Suppressor macrophage treated with lipopolysaccharide for 1 hour (primary cell): ENCODE data around the gene ABHD17B.
A peak's percentile ranks its signal among the peaks of the same experiment; 100 is the strongest.
"Not testable (repeated sequence)": the region's sequence is repeated elsewhere in the genome, so short reads cannot be mapped to it uniquely, and the experiment has no call there.

Source experiments
- DNase-seq, 3 donors: peaks; one replicate each; pipeline ENCODE4 v3.0.0-alpha.2; 2020 to 2022

The ABHD17B gene

GRCh38 chr9:71911061-71911907 lies at the start of gene ABHD17B, which contains the start of gene C9orf85:
Gene ABHD17B (minus strand): TSS chr9:71911193. CDS start chr9:71875080, 36,113 bp downstream.
Gene C9orf85 (plus strand): TSS chr9:71911639. CDS start chr9:71911735, 96 bp downstream.
- peak; percentile 99 to 100 (median 99) for DNase-seq

- peak; percentile 10 to 36 (median 23) for DNase-seq
Observed at GRCh38 chr9:71955300-71955915, 44.4 kb upstream of the ABHD17B start.

GRCh38 chr9:71954652-71955051 lies 43.7 kb upstream of the ABHD17B start:
- DNase-seq, result not testable (repeated sequence)

- DNase-seq, result peak in 1 of 3 donors; percentile 19
Observed at GRCh38 chr9:71944754-71945375, 33.9 kb upstream of the ABHD17B start.

- no peak for DNase-seq
Observed at GRCh38 chr9:71941998-71942567, 31.1 kb upstream of the ABHD17B start.

GRCh38 chr9:71941060-71941568 lies 30.1 kb upstream of the ABHD17B start:
- DNase-seq, result no peak

- no peak for DNase-seq
Observed at GRCh38 chr9:71937898-71938297, 26.9 kb upstream of the ABHD17B start.

- DNase-seq, result no peak
Observed at GRCh38 chr9:71937070-71937625, 26.2 kb upstream of the ABHD17B start.

GRCh38 chr9:71936066-71936465 lies 25.1 kb upstream of the ABHD17B start:
- DNase-seq, result no peak

GRCh38 chr9:71931166-71931565 lies 20.2 kb upstream of the ABHD17B start:
- no peak for DNase-seq

- DNase-seq, result no peak
Observed at GRCh38 chr9:71929791-71930440, 18.9 kb upstream of the ABHD17B start.

- DNase-seq, result no peak
Observed at GRCh38 chr9:71929223-71929622, 18.2 kb upstream of the ABHD17B start.

GRCh38 chr9:71928806-71929205 lies 17.8 kb upstream of the ABHD17B start:
- no peak for DNase-seq

GRCh38 chr9:71928376-71928775 lies 17.4 kb upstream of the ABHD17B start:
- DNase-seq, result no peak

GRCh38 chr9:71925834-71926233 lies 14.8 kb upstream of the ABHD17B start:
- no peak for DNase-seq

GRCh38 chr9:71924576-71924975 lies 13.6 kb upstream of the ABHD17B start:
- DNase-seq, result peak in 1 of 3 donors; percentile 23

GRCh38 chr9:71921190-71921814 lies 10.3 kb upstream of the ABHD17B start:
- no peak for DNase-seq

GRCh38 chr9:71920456-71921189 lies 9.6 kb upstream of the ABHD17B start:
- DNase-seq, result no peak

GRCh38 chr9:71918419-71918818 lies 7.4 kb upstream of the ABHD17B start:
- no peak for DNase-seq

- DNase-seq, result peak in 1 of 3 donors; percentile 29
Observed at GRCh38 chr9:71916834-71917534, 6.0 kb upstream of the ABHD17B start.
